Chondrocyte (in vitro differentiated cells): ENCODE results near the gene HSD3B7. TPM values are rescaled to one million over a fixed set of nuclear protein-coding genes. Genes with fewer than 3 reads are reported as not detected.

Experiments
- DNase-seq: peaks from one replicate; pipeline ENCODE4 v3.0.0; 2021; ENCODE audit warnings: mixed read lengths, low spot score
- H3K27ac Mint-ChIP-seq: one replicate; pipeline ENCODE4 v1.8.0; 2021; ENCODE audit warnings: mild to moderate bottlenecking, moderate library complexity, mixed read lengths; ENCODE audit not compliant: unreplicated experiment
- H3K27me3 Mint-ChIP-seq: 2 replicates; pipeline ENCODE4 v1.8.0; 2021; ENCODE audit warnings: low read depth, mixed read lengths
- H3K36me3 Mint-ChIP-seq: 2 replicates; pipeline ENCODE4 v1.8.0; 2021; ENCODE audit warnings: low read depth, mixed read lengths
- H3K4me1 Mint-ChIP-seq: 2 replicates; pipeline ENCODE4 v1.8.0; 2021; ENCODE audit warnings: low read depth, mild to moderate bottlenecking, mixed read lengths
- H3K4me3 Mint-ChIP-seq: one replicate; pipeline ENCODE4 v1.8.0; 2021; ENCODE audit warnings: mild to moderate bottlenecking, moderate library complexity, mixed read lengths; ENCODE audit not compliant: unreplicated experiment
- H3K9me3 Mint-ChIP-seq: 2 replicates; pipeline ENCODE4 v1.8.0; 2021; ENCODE audit warnings: low read depth, mixed read lengths
- CTCF ChIP-seq: fragments of 200-600 bp; sonication (generic); IDR thresholded peaks from 2 replicates; pipeline ENCODE4 v1.5.0; 2021; ENCODE audit warnings: antibody characterized with exemption, mild to moderate bottlenecking, moderate library complexity
- total RNA-seq: library from RNA; stranded (reverse); gene quantifications from 3 replicates; pipeline ENCODE4 v1.2.1, GENCODE V29; 2021

Gene HSD3B7
- total RNA-seq, 1 donor from 2014 or later, result 12.3 TPM

- no peak for DNase-seq
- Mint-ChIP-seq H3K4me3 (peak overlapping the region; percentile 75), H3K36me3 (no peaks in the 10 kb centered on the region), H3K9me3 (no peaks in the 10 kb centered on the region), H3K27ac (peak overlapping the region; percentile 90), H3K27me3 (no peaks in the 10 kb centered on the region), H3K4me1 (peaks cover 31% of the 10 kb centered on the region)
- no peak for TF ChIP-seq CTCF
These were observed 13.0 kb downstream of the HSD3B7 start for GRCh38 chr16:30997725-30998711.

GRCh38 chr16:30998852-30999761 lies 14.1 kb downstream of the HSD3B7 start:
- H3K27me3 Mint-ChIP-seq, result no peaks in the 10 kb centered on the region
- H3K27ac Mint-ChIP-seq, result peak overlapping the region; percentile 90
- no peaks in the 10 kb centered on the region for H3K36me3 Mint-ChIP-seq
- H3K4me1 Mint-ChIP-seq, result peaks cover 33% of the 10 kb centered on the region
- H3K4me3 Mint-ChIP-seq, result no peak overlapping the region
- DNase-seq, result no peak
- no peaks in the 10 kb centered on the region for H3K9me3 Mint-ChIP-seq
- TF ChIP-seq CTCF, result no peak

- no peak for TF ChIP-seq CTCF
- no peak overlapping the region for H3K4me3 Mint-ChIP-seq
- H3K27ac Mint-ChIP-seq, result no peak overlapping the region
- DNase-seq, result no peak
- H3K36me3 Mint-ChIP-seq, result no peaks in the 10 kb centered on the region
- no peaks in the 10 kb centered on the region for H3K27me3 Mint-ChIP-seq
- peaks cover 33% of the 10 kb centered on the region for H3K4me1 Mint-ChIP-seq
- no peaks in the 10 kb centered on the region for H3K9me3 Mint-ChIP-seq
These were observed 15.8 kb downstream of the HSD3B7 start for GRCh38 chr16:31000671-31001382.

GRCh38 chr16:31001507-31002249 lies 16.7 kb downstream of the HSD3B7 start:
- Mint-ChIP-seq H3K36me3 (no peaks in the 10 kb centered on the region), H3K4me1 (peaks cover 29% of the 10 kb centered on the region), H3K9me3 (no peaks in the 10 kb centered on the region), H3K27me3 (no peaks in the 10 kb centered on the region), H3K4me3 (no peak overlapping the region), H3K27ac (no peak overlapping the region)
- no peak for TF ChIP-seq CTCF
- no peak for DNase-seq
